HepG2 (cell line): ENCODE results near the gene IL6R. TPM values are rescaled to one million over a fixed set of nuclear protein-coding genes. Genes with fewer than 3 reads are reported as not detected.
A peak's percentile ranks its signal among the peaks of the same experiment; 100 is the strongest.

ENCODE experiments used
- HDAC6 ChIP-seq: fragments of 200-600 bp; sonication (generic); IDR thresholded peaks from 2 replicates; pipeline ENCODE4 v1.7.0; 2017; ENCODE audit warnings: mild to moderate bottlenecking, antibody characterized with exemption, low read length, low read depth
- LCORL ChIP-seq, 2 experiments: fragments of 450-650 bp in 1 of 2; sonication (generic) in 1 of 2; formaldehyde crosslinking in 1 of 2; IDR thresholded peaks; 2 replicates each; pipeline versions ENCODE4 v1.5.0 to v1.6.1; 2017 to 2020; ENCODE audit warnings: antibody characterized with exemption in 1 of 2, missing genetic modification reagents in 1 of 2
- NFIC ChIP-seq: IDR thresholded peaks from 2 replicates; pipeline ENCODE4 v1.6.1; 2012; ENCODE audit warnings: mild to moderate bottlenecking, low read length, inconsistent platforms
- TRAFD1 ChIP-seq: sonication (generic); formaldehyde crosslinking; IDR thresholded peaks from 2 replicates; pipeline ENCODE4 v1.5.1; 2020; ENCODE audit warnings: missing genetic modification reagents, mild to moderate bottlenecking, borderline replicate concordance
- ZNF350 ChIP-seq: sonication (generic); formaldehyde crosslinking; IDR thresholded peaks from 2 replicates; pipeline ENCODE4 v1.4.0; 2020; ENCODE audit warnings: mild to moderate bottlenecking, low read depth, missing genetic modification reagents, borderline replicate concordance
- ZNF644 ChIP-seq: IDR thresholded peaks from 2 replicates; pipeline ENCODE4 v1.6.1; 2016; ENCODE audit warnings: low read depth
- ZNF749 ChIP-seq: sonication (generic); formaldehyde crosslinking; IDR thresholded peaks from 2 replicates; pipeline ENCODE4 v1.8.0; 2022; ENCODE audit warnings: mild to moderate bottlenecking, missing genetic modification reagents, moderate library complexity, borderline replicate concordance
- polyA plus RNA-seq, 8 experiments: library from polyadenylated mRNA; depleted of rRNA in 3 of 8; stranded (reverse) in 7 of 8; unstranded in 1 of 8; fragments of >200 nt; fragmentation: Illumina TruSeq in 4 of 8; extraction: Trizol in 4 of 8; gene quantifications; 2 replicates each; pipeline versions ENCODE4 v1.2.1 to v1.2.3, GENCODE V29; 2011 to 2016; ENCODE audit warnings: low read depth in 4 of 8, missing spikeins in 1 of 8, mixed read lengths in 1 of 8; ENCODE audit not compliant: insufficient read depth in 1 of 8
- total RNA-seq, 5 experiments: library from RNA; depleted of rRNA; stranded (reverse); fragments of >200 nt; fragmentation: Illumina TruSeq; extraction: Trizol; gene quantifications; 2 replicates each; pipeline ENCODE4 v1.2.3, GENCODE V29; 2016; ENCODE audit warnings: low read depth in 1 of 5
- TF ChIP-seq, protein P1 (sequence below): IDR thresholded peaks from 2 replicates; pipeline ENCODE4 v1.6.1; 2016
- TF ChIP-seq, protein P2 (sequence below): sonication (generic); formaldehyde crosslinking; IDR thresholded peaks from 2 replicates; pipeline ENCODE4 v1.5.0; 2020; ENCODE audit warnings: mild to moderate bottlenecking, missing genetic modification reagents
- TF ChIP-seq, protein P3 (sequence below): sonication (generic); formaldehyde crosslinking; IDR thresholded peaks from 2 replicates; pipeline ENCODE4 v1.5.0; 2020; ENCODE audit warnings: mild to moderate bottlenecking, missing genetic modification reagents
- TF ChIP-seq, protein P4 (sequence below): sonication (generic); formaldehyde crosslinking; IDR thresholded peaks from 2 replicates; pipeline ENCODE4 v1.4.0; 2020; ENCODE audit warnings: missing genetic modification reagents, borderline replicate concordance

The IL6R gene
- total and polyA plus RNA-seq, 2 of the 13 experiments (the other 11 are each of a cell fraction or from before 2014, with no cell fraction given), result 5.0 to 24.5 TPM

DNA sequence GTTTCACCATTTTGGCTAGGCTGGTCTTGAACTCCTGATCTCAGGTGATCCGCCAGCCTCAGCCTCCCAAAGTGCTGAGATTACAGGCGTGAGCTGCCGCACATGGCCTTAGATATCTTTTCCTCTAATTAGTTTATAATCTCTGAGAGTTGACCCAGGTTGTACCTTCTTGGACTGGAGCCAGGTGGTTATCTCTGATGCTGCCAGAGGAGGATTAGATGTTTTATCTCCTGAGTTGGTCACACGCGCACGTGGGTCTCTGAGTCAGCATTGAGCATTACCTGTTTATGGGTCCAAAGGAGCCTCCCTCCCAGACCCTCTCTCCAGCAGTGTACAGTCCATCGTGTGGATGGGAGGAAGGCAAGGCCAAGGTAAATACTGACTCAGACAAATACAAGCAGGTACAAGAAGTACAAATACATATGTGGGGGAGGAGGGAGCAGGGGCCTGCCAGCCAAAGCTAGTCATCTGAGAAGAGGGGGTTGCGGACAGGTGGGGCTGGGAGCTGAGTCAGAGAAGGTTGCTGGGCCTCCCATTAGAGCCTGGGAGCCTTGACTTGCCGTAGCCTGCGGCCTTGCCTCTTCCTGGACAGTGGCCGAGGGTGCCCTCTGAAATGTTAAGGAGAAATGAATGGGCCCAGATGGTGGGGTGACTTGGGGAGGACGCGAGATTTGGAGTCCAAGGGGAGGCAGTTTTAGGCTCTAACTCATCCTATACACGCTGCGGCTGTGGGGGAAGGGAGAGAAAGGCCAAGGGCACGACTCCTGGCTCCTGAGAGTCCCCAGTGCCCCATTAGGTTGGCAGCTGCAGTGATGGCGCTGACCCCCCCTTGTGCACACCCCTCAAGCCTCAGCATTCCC, 13.1 kb downstream of the IL6R start (continued):
- TF ChIP-seq, protein P1, sequence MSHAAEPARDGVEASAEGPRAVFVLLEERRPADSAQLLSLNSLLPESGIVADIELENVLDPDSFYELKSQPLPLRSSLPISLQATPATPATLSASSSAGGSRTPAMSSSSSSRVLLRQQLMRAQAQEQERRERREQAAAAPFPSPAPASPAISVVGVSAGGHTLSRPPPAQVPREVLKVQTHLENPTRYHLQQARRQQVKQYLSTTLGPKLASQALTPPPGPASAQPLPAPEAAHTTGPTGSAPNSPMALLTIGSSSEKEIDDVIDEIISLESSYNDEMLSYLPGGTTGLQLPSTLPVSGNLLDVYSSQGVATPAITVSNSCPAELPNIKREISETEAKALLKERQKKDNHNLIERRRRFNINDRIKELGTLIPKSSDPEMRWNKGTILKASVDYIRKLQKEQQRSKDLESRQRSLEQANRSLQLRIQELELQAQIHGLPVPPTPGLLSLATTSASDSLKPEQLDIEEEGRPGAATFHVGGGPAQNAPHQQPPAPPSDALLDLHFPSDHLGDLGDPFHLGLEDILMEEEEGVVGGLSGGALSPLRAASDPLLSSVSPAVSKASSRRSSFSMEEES, result peak; percentile 93
- peak; percentile 84; the same call in 1 of the 2 replicates for TF ChIP-seq ZNF749 (CRISPR knock-in tag)
- TF ChIP-seq, protein P2, sequence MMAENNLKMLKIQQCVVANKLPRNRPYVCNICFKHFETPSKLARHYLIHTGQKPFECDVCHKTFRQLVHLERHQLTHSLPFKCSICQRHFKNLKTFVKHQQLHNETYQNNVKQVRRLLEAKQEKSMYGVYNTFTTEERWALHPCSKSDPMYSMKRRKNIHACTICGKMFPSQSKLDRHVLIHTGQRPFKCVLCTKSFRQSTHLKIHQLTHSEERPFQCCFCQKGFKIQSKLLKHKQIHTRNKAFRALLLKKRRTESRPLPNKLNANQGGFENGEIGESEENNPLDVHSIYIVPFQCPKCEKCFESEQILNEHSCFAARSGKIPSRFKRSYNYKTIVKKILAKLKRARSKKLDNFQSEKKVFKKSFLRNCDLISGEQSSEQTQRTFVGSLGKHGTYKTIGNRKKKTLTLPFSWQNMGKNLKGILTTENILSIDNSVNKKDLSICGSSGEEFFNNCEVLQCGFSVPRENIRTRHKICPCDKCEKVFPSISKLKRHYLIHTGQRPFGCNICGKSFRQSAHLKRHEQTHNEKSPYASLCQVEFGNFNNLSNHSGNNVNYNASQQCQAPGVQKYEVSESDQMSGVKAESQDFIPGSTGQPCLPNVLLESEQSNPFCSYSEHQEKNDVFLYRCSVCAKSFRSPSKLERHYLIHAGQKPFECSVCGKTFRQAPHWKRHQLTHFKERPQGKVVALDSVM (CRISPR knock-in tag), result peak; percentile 82
- TF ChIP-seq TRAFD1 (CRISPR knock-in tag), result 0 out of 2 replicates have a peak, but pooled peaks have one; percentile 49
- TF ChIP-seq, protein P3, sequence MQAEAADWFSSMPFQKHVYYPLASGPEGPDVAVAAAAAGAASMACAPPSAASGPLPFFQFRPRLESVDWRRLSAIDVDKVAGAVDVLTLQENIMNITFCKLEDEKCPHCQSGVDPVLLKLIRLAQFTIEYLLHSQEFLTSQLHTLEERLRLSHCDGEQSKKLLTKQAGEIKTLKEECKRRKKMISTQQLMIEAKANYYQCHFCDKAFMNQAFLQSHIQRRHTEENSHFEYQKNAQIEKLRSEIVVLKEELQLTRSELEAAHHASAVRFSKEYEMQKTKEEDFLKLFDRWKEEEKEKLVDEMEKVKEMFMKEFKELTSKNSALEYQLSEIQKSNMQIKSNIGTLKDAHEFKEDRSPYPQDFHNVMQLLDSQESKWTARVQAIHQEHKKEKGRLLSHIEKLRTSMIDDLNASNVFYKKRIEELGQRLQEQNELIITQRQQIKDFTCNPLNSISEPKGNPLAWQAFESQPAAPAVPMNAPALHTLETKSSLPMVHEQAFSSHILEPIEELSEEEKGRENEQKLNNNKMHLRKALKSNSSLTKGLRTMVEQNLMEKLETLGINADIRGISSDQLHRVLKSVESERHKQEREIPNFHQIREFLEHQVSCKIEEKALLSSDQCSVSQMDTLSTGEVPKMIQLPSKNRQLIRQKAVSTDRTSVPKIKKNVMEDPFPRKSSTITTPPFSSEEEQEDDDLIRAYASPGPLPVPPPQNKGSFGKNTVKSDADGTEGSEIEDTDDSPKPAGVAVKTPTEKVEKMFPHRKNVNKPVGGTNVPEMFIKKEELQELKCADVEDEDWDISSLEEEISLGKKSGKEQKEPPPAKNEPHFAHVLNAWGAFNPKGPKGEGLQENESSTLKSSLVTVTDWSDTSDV (CRISPR knock-in tag), result no peak
- TF ChIP-seq HDAC6, result no peak
- TF ChIP-seq ZNF644 (CRISPR knock-in tag), result peak; percentile 77
- peak; percentile 94 for TF ChIP-seq ZNF350 (CRISPR knock-in tag)
- TF ChIP-seq NFIC, result peak; percentile 92
- TF ChIP-seq, protein P4, sequence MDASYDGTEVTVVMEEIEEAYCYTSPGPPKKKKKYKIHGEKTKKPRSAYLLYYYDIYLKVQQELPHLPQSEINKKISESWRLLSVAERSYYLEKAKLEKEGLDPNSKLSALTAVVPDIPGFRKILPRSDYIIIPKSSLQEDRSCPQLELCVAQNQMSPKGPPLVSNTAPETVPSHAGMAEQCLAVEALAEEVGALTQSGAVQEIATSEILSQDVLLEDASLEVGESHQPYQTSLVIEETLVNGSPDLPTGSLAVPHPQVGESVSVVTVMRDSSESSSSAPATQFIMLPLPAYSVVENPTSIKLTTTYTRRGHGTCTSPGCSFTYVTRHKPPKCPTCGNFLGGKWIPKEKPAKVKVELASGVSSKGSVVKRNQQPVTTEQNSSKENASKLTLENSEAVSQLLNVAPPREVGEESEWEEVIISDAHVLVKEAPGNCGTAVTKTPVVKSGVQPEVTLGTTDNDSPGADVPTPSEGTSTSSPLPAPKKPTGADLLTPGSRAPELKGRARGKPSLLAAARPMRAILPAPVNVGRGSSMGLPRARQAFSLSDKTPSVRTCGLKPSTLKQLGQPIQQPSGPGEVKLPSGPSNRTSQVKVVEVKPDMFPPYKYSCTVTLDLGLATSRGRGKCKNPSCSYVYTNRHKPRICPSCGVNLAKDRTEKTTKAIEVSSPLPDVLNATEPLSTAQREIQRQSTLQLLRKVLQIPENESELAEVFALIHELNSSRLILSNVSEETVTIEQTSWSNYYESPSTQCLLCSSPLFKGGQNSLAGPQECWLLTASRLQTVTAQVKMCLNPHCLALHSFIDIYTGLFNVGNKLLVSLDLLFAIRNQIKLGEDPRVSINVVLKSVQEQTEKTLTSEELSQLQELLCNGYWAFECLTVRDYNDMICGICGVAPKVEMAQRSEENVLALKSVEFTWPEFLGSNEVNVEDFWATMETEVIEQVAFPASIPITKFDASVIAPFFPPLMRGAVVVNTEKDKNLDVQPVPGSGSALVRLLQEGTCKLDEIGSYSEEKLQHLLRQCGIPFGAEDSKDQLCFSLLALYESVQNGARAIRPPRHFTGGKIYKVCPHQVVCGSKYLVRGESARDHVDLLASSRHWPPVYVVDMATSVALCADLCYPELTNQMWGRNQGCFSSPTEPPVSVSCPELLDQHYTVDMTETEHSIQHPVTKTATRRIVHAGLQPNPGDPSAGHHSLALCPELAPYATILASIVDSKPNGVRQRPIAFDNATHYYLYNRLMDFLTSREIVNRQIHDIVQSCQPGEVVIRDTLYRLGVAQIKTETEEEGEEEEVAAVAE, result peak; percentile 79; the same call in 1 of the 2 replicates
- peak; percentile 38; the same call in 1 of the 2 replicates for TF ChIP-seq LCORL (IDR thresholded peaks at IDR 0.05)
- peak; percentile 98 for TF ChIP-seq LCORL (CRISPR knock-in tag; IDR thresholded peaks at IDR 0.05)
